Stimulated activated CD4-positive, alpha-beta T cell treated with anti-CD3 and anti-CD28 coated beads, Interleukin-15, amount 100 ng/mL, for 24 hours (primary cell): Measurements from ENCODE around the gene SYNE2.
A peak's percentile ranks its signal among the peaks of the same experiment; 100 is the strongest.
"Not testable (repeated sequence)": the region's sequence is repeated elsewhere in the genome, so short reads cannot be mapped to it uniquely, and the experiment has no call there.

Experiments
- DNase-seq: peaks from one replicate; pipeline ENCODE4 v3.0.0-alpha.2; 2020

The SYNE2 gene

GRCh38 chr14:64196814-64197411, 344.1 kb downstream of the SYNE2 start:
- peak; percentile 17 for DNase-seq

- DNase-seq, result no peak
These were observed 345.2 kb downstream of the SYNE2 start for GRCh38 chr14:64197996-64198395.

GRCh38 chr14:64198486-64198885, 345.7 kb downstream of the SYNE2 start:
- DNase-seq, result no peak

GRCh38 chr14:64200170-64200569, 347.4 kb downstream of the SYNE2 start:
- no peak for DNase-seq

GRCh38 chr14:64201296-64201695, 348.5 kb downstream of the SYNE2 start:
- DNase-seq, result no peak

- no peak for DNase-seq
These were observed 349.2 kb downstream of the SYNE2 start for GRCh38 chr14:64201921-64202545.

- no peak for DNase-seq
These were observed 349.9 kb downstream of the SYNE2 start for GRCh38 chr14:64202716-64203115.

- DNase-seq, result no peak
These were observed 350.7 kb downstream of the SYNE2 start for GRCh38 chr14:64203366-64204006.

- DNase-seq, result no peak
These were observed 355.5 kb downstream of the SYNE2 start for GRCh38 chr14:64208261-64208660.

GRCh38 chr14:64208981-64209380, 356.2 kb downstream of the SYNE2 start:
- no peak for DNase-seq

GRCh38 chr14:64209444-64210131, 356.8 kb downstream of the SYNE2 start:
- DNase-seq, result no peak

GRCh38 chr14:64210216-64210615, 357.4 kb downstream of the SYNE2 start:
- no peak for DNase-seq

- DNase-seq, result not testable (repeated sequence)
These were observed 358.1 kb downstream of the SYNE2 start for GRCh38 chr14:64210912-64211311.

GRCh38 chr14:64212666-64213065, 359.9 kb downstream of the SYNE2 start:
- DNase-seq, result no peak

- no peak for DNase-seq
These were observed 360.3 kb downstream of the SYNE2 start for GRCh38 chr14:64213086-64213485.

GRCh38 chr14:64213853-64214570, 361.2 kb downstream of the SYNE2 start:
- DNase-seq, result no peak

- no peak for DNase-seq
These were observed 362.5 kb downstream of the SYNE2 start for GRCh38 chr14:64215274-64215673.

- DNase-seq, result no peak
These were observed 363.2 kb downstream of the SYNE2 start for GRCh38 chr14:64215978-64216377.

GRCh38 chr14:64217308-64217707, 364.5 kb downstream of the SYNE2 start:
- DNase-seq, result no peak

GRCh38 chr14:64217834-64218233, 365.0 kb downstream of the SYNE2 start:
- no peak for DNase-seq

- no peak for DNase-seq
These were observed 365.8 kb downstream of the SYNE2 start for GRCh38 chr14:64218344-64219240.

- no peak for DNase-seq
These were observed 367.3 kb downstream of the SYNE2 start for GRCh38 chr14:64220056-64220455.
